ENCODE measurements around the gene WASF1. TPM values are rescaled to one million over a fixed set of nuclear protein-coding genes. Genes with fewer than 3 reads are reported as not detected.

Gene WASF1
- total RNA-seq, 1 experiment from 2014 or later, result 22.3 TPM

DNA sequence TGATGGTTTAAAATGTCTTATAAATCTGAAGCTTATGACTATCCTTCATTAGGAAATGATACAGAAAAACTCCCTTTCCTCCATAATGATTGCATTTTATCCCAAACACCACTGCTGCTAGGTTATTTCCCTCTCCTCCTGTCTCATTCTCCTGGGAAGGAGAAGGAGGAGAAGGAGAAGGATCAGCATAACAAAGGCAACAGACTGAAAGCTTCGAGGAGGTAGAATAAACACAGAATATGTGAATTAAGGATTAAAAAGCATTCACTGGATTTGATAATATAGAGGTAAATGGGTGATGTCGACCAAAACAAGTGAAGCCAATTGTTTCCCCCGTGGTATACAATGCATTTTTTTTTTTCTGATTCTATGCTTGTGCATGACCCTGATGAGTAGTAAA lies 82.0 kb downstream of the WASF1 start:
- Mint-ChIP-seq H3K27ac (peak overlapping the region; percentile 63), H3K4me1 (peaks cover 31% of the 10 kb centered on the region), H3K27me3 (ENCODE audit: low read depth) (no peaks in the 10 kb centered on the region), H3K4me3 (peak overlapping the region; percentile 26), H3K36me3 (peaks cover 12% of the 10 kb centered on the region), H3K9me3 (no peaks in the 10 kb centered on the region)
- ChIA-PET CTCF (interaction anchor here (1.1 to 2.2 kb wide), 3 partner anchors 58 to 294 kb away, joined by 3 to 8 read pairs (median 4); no protein-coding TSS in a partner anchor), POLR2A (interaction anchor here (0.6 kb wide), 1 partner anchor 10 kb away, joined by 5 read pairs; no protein-coding TSS in a partner anchor)
- DNase-seq (ENCODE audit: low spot score) (no peak), ATAC-seq (peak; percentile 80)
- TF ChIP-seq ZNF138 (CRISPR knock-in tag; conservative IDR thresholded peaks at IDR 0.05) (no peak), SOX15 (CRISPR knock-in tag; IDR thresholded peaks at IDR 0.05) (no peak), NFE2L1 (CRISPR knock-in tag; IDR thresholded peaks at IDR 0.05) (no peak), KAT7 (CRISPR knock-in tag; IDR thresholded peaks at IDR 0.05; ENCODE audit: borderline replicate concordance) (no peak), EMX1 (CRISPR knock-in tag; IDR thresholded peaks at IDR 0.05) (no peak), FOXJ3 (CRISPR knock-in tag; IDR thresholded peaks at IDR 0.05; ENCODE audit: borderline replicate concordance) (no peak), CBFB (CRISPR knock-in tag; IDR thresholded peaks at IDR 0.05; ENCODE audit: low read depth) (no peak), ZNF263 (CRISPR knock-in tag; IDR thresholded peaks at IDR 0.05; ENCODE audit: low read depth) (no peak), ATF1 (CRISPR knock-in tag; IDR thresholded peaks at IDR 0.05) (no peak), ZBTB21 (CRISPR knock-in tag; IDR thresholded peaks at IDR 0.05; ENCODE audit: borderline replicate concordance) (no peak), ZNF396 (CRISPR knock-in tag; IDR thresholded peaks at IDR 0.05; ENCODE audit: borderline replicate concordance) (no peak), JAZF1 (CRISPR knock-in tag; IDR thresholded peaks at IDR 0.05) (no peak), FOXK1 (CRISPR knock-in tag; IDR thresholded peaks at IDR 0.05) (no peak), ZNF416 (CRISPR knock-in tag; IDR thresholded peaks at IDR 0.05) (no peak), ZNF232 (CRISPR knock-in tag; IDR thresholded peaks at IDR 0.05) (no peak), OVOL2 (CRISPR knock-in tag; IDR thresholded peaks at IDR 0.05; ENCODE audit: borderline replicate concordance) (no peak)
- TF ChIP-seq, protein P1, sequence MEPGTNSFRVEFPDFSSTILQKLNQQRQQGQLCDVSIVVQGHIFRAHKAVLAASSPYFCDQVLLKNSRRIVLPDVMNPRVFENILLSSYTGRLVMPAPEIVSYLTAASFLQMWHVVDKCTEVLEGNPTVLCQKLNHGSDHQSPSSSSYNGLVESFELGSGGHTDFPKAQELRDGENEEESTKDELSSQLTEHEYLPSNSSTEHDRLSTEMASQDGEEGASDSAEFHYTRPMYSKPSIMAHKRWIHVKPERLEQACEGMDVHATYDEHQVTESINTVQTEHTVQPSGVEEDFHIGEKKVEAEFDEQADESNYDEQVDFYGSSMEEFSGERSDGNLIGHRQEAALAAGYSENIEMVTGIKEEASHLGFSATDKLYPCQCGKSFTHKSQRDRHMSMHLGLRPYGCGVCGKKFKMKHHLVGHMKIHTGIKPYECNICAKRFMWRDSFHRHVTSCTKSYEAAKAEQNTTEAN (CRISPR knock-in tag; IDR thresholded peaks at IDR 0.05), result no peak
- TF ChIP-seq, protein P2, sequence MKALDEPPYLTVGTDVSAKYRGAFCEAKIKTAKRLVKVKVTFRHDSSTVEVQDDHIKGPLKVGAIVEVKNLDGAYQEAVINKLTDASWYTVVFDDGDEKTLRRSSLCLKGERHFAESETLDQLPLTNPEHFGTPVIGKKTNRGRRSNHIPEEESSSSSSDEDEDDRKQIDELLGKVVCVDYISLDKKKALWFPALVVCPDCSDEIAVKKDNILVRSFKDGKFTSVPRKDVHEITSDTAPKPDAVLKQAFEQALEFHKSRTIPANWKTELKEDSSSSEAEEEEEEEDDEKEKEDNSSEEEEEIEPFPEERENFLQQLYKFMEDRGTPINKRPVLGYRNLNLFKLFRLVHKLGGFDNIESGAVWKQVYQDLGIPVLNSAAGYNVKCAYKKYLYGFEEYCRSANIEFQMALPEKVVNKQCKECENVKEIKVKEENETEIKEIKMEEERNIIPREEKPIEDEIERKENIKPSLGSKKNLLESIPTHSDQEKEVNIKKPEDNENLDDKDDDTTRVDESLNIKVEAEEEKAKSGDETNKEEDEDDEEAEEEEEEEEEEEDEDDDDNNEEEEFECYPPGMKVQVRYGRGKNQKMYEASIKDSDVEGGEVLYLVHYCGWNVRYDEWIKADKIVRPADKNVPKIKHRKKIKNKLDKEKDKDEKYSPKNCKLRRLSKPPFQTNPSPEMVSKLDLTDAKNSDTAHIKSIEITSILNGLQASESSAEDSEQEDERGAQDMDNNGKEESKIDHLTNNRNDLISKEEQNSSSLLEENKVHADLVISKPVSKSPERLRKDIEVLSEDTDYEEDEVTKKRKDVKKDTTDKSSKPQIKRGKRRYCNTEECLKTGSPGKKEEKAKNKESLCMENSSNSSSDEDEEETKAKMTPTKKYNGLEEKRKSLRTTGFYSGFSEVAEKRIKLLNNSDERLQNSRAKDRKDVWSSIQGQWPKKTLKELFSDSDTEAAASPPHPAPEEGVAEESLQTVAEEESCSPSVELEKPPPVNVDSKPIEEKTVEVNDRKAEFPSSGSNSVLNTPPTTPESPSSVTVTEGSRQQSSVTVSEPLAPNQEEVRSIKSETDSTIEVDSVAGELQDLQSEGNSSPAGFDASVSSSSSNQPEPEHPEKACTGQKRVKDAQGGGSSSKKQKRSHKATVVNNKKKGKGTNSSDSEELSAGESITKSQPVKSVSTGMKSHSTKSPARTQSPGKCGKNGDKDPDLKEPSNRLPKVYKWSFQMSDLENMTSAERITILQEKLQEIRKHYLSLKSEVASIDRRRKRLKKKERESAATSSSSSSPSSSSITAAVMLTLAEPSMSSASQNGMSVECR (CRISPR knock-in tag; IDR thresholded peaks at IDR 0.05; ENCODE audit: borderline replicate concordance), result no peak
- TF ChIP-seq, protein P3, sequence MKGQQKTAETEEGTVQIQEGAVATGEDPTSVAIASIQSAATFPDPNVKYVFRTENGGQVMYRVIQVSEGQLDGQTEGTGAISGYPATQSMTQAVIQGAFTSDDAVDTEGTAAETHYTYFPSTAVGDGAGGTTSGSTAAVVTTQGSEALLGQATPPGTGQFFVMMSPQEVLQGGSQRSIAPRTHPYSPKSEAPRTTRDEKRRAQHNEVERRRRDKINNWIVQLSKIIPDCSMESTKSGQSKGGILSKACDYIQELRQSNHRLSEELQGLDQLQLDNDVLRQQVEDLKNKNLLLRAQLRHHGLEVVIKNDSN (CRISPR knock-in tag; IDR thresholded peaks at IDR 0.05), result no peak
- TF ChIP-seq, protein P4, sequence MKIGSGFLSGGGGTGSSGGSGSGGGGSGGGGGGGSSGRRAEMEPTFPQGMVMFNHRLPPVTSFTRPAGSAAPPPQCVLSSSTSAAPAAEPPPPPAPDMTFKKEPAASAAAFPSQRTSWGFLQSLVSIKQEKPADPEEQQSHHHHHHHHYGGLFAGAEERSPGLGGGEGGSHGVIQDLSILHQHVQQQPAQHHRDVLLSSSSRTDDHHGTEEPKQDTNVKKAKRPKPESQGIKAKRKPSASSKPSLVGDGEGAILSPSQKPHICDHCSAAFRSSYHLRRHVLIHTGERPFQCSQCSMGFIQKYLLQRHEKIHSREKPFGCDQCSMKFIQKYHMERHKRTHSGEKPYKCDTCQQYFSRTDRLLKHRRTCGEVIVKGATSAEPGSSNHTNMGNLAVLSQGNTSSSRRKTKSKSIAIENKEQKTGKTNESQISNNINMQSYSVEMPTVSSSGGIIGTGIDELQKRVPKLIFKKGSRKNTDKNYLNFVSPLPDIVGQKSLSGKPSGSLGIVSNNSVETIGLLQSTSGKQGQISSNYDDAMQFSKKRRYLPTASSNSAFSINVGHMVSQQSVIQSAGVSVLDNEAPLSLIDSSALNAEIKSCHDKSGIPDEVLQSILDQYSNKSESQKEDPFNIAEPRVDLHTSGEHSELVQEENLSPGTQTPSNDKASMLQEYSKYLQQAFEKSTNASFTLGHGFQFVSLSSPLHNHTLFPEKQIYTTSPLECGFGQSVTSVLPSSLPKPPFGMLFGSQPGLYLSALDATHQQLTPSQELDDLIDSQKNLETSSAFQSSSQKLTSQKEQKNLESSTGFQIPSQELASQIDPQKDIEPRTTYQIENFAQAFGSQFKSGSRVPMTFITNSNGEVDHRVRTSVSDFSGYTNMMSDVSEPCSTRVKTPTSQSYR (CRISPR knock-in tag; IDR thresholded peaks at IDR 0.05), result no peak

Data from WTC11 (cell line).